HG02763 (cell line): ENCODE data around the gene SCN1A.
"Not testable (repeated sequence)": the region's sequence is repeated elsewhere in the genome, so short reads cannot be mapped to it uniquely, and the experiment has no call there.

ENCODE experiments used
- ATAC-seq: cut with Tn5 transposase; IDR thresholded peaks from one replicate; pipeline ENCODE4 v1.9.1; 2021; ENCODE audit warnings: mild to moderate bottlenecking, moderate library complexity; ENCODE audit not compliant: unreplicated experiment

Gene SCN1A

GRCh38 chr2:166135849-166136258 lies 8.0 kb upstream of the SCN1A start:
- no peak for ATAC-seq

DNA sequence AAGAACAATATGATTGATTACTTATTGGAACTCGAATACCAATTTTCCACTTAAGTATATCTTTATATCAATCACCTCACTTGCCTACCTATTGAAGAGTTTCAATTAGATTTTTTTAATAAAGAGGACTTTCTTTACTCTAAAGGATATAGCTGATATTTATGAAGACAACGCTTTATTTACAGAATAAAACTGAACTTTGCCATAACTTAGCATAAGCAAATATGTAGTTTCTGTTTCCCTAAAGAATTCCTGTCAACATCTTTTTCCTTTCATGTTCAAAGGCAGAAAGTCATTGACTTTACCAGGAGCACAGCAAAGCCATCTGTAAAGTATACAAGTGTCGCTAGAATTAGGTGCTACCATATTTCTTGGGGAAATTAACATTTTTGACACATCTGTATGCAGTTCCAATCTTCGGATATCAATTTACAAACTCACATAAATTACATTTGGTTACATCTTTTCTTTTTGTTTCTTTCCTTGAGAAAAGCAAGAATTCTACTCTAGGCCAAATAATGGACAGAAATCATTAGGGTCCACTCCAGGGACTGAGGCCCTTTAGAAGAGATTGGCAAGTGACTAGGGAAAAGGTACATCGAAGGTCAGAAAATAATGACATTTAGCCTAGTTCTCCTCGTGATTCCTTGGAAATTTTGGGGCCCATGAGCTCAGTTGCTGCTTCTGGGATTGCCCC lies 7.5 kb upstream of the SCN1A start:
- ATAC-seq: no peak

GRCh38 chr2:166134252-166135151 lies 6.7 kb upstream of the SCN1A start:
- ATAC-seq: no peak

DNA sequence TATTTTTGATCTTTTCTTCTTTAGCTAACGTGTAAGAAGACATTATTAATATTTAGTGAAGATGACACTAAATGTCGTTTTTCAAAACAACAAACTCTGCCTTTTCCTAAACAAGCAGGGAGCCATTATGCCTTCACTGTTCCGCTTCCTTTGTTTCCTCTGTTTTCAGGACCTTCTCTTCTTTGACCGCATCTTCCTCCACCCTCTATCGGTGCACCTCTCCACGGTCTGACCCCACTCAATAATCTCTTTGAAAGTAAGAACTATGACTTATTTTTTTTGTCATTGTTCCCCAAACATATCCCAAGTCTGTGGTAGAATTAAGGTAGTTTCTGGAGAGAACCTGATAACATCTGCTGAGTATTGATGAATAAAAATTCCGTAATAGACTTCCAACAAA lies 5.8 kb upstream of the SCN1A start:
- ATAC-seq: no peak

GRCh38 chr2:166128156-166128505 lies 311 bp upstream of the SCN1A start:
- ATAC-seq: no peak

GRCh38 chr2:166126007-166126639 lies 1.7 kb downstream of the SCN1A start:
- ATAC-seq: no peak

GRCh38 chr2:166125557-166125956 lies 2.3 kb downstream of the SCN1A start:
- ATAC-seq: no peak

DNA sequence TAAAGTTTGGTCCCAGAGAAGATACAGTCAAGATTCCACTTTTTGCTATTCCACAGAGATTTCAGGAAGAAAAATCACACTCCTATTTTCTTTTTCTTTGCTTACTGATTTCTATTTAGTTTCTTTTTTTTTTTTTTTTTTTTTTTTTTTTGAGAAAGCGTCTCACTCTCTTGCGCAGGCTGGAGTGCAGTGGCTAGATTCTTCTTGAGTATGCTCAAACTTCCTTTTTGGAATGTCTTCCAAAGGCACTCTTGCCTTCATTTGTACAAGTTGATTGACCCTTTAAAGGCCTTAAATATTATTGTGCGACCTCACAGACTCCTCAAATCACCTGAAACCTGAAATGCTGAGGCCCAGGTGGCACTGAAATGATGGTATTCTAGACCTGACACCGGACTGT lies 9.6 kb downstream of the SCN1A start:
- no peak for ATAC-seq

- ATAC-seq: no peak
Measured at GRCh38 chr2:166117491-166117890, 10.3 kb downstream of the SCN1A start.

GRCh38 chr2:166115589-166115988 lies 12.2 kb downstream of the SCN1A start:
- ATAC-seq: no peak

DNA sequence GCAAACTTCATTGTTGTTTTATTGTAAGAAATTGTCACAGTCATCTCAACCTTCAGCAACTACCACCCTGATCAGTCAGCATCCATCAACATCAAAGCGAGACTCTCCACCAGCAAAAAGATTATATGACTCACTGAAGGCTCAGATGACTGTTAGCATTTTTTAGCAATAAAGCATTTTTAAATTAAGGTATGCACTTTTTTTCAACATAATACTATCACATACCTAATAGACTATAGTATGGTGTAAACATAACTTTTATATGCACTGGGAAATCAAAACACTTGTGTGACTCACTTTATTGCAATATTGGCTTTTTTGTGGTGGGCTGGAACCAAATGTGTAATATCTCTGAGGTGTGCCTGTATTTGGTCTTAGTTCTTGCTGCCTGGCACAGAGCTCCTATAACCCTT lies 15.6 kb downstream of the SCN1A start:
- no peak for ATAC-seq

GRCh38 chr2:166106431-166107015 lies 21.3 kb downstream of the SCN1A start:
- no peak for ATAC-seq

DNA sequence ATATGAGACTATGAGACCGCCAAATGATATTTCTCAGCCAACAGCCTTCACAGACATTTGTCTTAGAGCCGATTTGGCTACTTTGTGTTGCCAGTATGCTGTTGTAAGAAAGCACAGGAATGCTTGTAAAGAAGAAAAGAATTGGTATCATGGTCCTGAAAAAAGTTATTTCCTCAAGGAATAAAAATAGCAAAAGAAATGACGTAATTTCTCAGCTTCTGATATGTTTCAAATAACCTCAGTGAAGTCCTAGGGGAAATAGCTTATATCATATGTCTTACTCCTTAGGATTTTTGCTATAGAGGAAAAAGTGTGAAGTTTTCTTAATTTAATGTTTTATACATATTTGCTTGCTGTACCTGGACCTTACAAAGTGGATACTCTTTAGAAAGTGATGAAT lies 23.0 kb downstream of the SCN1A start:
- no peak for ATAC-seq

DNA sequence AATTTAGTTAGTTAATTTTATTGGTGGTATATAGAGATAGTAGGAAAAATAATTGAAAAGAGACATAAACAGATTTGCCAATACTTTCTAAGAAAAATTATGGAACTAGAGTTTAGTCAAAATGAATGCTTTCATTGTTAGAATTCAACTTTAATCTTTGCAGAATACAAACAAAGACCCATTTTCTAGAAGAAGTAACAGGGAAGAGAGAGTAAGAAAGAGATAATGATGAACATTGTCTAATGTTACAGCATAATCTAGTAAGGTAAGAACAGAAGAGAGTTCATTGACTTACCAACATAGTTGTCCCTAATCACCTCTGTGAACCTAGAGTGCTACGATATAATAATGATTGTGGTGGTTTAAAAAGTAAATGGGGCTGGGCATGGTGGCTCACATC lies 23.7 kb downstream of the SCN1A start:
- no peak for ATAC-seq

DNA sequence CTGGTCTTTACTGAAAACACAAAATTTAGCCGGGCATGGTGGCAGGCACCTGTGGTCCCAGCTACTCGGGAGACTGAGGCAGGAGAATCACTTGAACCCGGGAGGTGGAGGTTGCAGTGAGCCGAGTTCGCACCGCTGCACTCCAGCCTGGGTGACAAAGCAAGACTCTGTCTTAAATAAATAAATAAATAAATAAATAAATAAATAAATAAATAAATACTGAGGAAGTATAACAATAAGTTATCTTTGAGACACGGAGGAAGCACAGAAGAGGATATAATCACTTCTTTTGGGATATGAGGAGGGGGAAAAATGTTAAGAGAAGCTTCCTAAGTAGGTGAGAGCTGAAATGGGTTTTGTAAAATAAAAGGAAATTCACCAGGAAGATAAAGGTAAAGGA lies 24.5 kb downstream of the SCN1A start:
- not testable (repeated sequence) for ATAC-seq

DNA sequence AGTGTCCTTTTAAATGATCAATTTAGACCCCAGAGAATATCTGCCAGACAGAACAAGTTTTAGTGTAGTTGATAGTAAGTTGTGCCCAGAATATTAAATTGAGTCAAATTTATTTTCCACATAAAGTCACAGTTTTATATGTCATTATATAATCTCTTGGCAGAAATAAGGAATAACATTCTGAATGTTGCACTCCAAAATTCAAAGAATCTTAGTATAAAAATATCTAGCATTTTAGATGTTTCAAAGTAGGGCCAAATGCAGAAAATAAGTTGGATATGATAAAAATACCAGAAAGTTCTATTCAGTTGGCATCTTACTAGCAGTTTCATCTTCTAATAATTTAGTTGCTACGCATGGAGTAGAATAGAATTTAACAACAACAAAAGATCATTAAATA lies 33.5 kb downstream of the SCN1A start:
- no peak for ATAC-seq

GRCh38 chr2:166092889-166093288 lies 34.9 kb downstream of the SCN1A start:
- no peak for ATAC-seq

GRCh38 chr2:166091439-166091838 lies 36.4 kb downstream of the SCN1A start:
- ATAC-seq: no peak

- ATAC-seq: no peak
Measured at GRCh38 chr2:166090908-166091307, 36.9 kb downstream of the SCN1A start.

GRCh38 chr2:166090346-166090745 lies 37.5 kb downstream of the SCN1A start:
- ATAC-seq: no peak

DNA sequence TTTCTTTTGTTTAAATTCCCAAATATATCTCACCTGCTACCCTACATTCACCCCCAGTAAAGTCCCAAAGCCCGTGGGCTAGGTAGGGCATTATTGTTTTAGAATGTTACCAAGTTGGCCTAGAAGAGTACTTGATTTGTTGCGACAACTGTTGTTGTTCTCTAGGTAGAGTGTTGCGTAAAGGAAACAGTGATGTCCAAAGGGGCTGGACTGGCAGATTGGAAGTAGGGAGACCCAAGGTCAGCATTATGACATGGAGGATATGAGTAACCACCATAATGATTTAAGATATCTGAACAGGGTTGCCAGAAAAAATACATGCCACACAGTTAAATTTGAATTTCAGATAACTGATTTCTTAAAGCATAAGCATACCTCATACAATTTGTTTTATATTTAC lies 39.2 kb downstream of the SCN1A start:
- ATAC-seq: no peak

GRCh38 chr2:166084301-166084700 lies 43.5 kb downstream of the SCN1A start:
- no peak for ATAC-seq
